OCI-LY1 (cell line): Measurements from ENCODE around the gene POU6F2.

Experiments used
- H2AFZ ChIP-seq: fragments of 200-600 bp; sonication (generic), shearing (Covaris generic); 2 replicates; pipeline ENCODE4 v1.6.0; 2014; ENCODE audit warnings: antibody characterized with exemption, mild to moderate bottlenecking, low read length
- H3F3A ChIP-seq: fragments of 200-600 bp; sonication (generic), shearing (Covaris generic); 2 replicates; pipeline ENCODE4 v1.6.0; 2014; ENCODE audit warnings: mild to moderate bottlenecking, antibody characterized with exemption, low read length, moderate library complexity; ENCODE audit not compliant: insufficient read depth
- H3K27ac ChIP-seq: fragments of 200-600 bp; sonication (generic); 2 replicates; pipeline ENCODE4 v1.5.1; 2014; ENCODE audit warnings: low read length, mixed run types, mild to moderate bottlenecking, low read depth; ENCODE audit not compliant: poor library complexity, severe bottlenecking
- H3K27me3 ChIP-seq: fragments of 200-600 bp; sonication (generic); 2 replicates; pipeline ENCODE4 v1.6.0; 2014; ENCODE audit warnings: antibody characterized with exemption, mild to moderate bottlenecking, low read length, moderate library complexity; ENCODE audit not compliant: insufficient read depth
- H3K36me3 ChIP-seq: fragments of 200-600 bp; sonication (generic); 2 replicates; pipeline ENCODE4 v1.6.1; 2014; ENCODE audit warnings: mild to moderate bottlenecking, antibody characterized with exemption, low read length, moderate library complexity, mixed read lengths; ENCODE audit not compliant: insufficient read depth
- H3K4me1 ChIP-seq: fragments of 200-600 bp; sonication (generic); 2 replicates; pipeline ENCODE4 v1.5.1; 2014; ENCODE audit warnings: mild to moderate bottlenecking, low read length, moderate library complexity; ENCODE audit not compliant: insufficient read depth, severe bottlenecking
- H3K4me2 ChIP-seq: fragments of 200-600 bp; sonication (generic), shearing (Covaris generic); 2 replicates; pipeline ENCODE4 v1.6.1; 2014; ENCODE audit warnings: low read length
- H3K4me3 ChIP-seq: fragments of 200-600 bp; sonication (generic); 2 replicates; pipeline ENCODE4 v1.5.1; 2014; ENCODE audit warnings: low read length, low read depth, mild to moderate bottlenecking, mixed read lengths; ENCODE audit not compliant: poor library complexity, severe bottlenecking
- H3K79me2 ChIP-seq: fragments of 200-600 bp; shearing (Covaris generic); 2 replicates; pipeline ENCODE4 v1.6.1; 2016; ENCODE audit warnings: mixed run types, low read length, mixed read lengths; ENCODE audit not compliant: insufficient read depth
- H3K9ac ChIP-seq: fragments of 200-600 bp; sonication (generic), shearing (Covaris generic); 2 replicates; pipeline ENCODE4 v1.6.1; 2014; ENCODE audit warnings: mild to moderate bottlenecking, low read length, mixed read lengths
- H3K9me2 ChIP-seq: fragments of 200-600 bp; sonication (generic), shearing (Covaris generic); 2 replicates; pipeline ENCODE4 v1.6.1; 2014; ENCODE audit warnings: low read depth, mild to moderate bottlenecking, low read length, mixed read lengths
- H3K9me3 ChIP-seq: fragments of 200-600 bp; shearing (Covaris generic); 2 replicates; pipeline ENCODE4 v1.6.1; 2014; ENCODE audit warnings: low read length, mixed read lengths
- H4K20me1 ChIP-seq: fragments of 200-600 bp; sonication (generic), shearing (Covaris generic); 2 replicates; pipeline ENCODE4 v1.6.0; 2016; ENCODE audit warnings: mild to moderate bottlenecking, low read length; ENCODE audit not compliant: insufficient read depth
- CTCF ChIP-seq: fragments of 200-600 bp; sonication (generic), shearing (Covaris generic); IDR thresholded peaks from 2 replicates; pipeline ENCODE4 v1.5.1; 2017; ENCODE audit warnings: mild to moderate bottlenecking, antibody characterized with exemption, low read length, moderate library complexity, mixed read lengths
- EZH2 ChIP-seq: fragments of 200-600 bp; sonication (generic), shearing (Covaris generic); IDR thresholded peaks from 2 replicates; pipeline ENCODE4 v1.8.0; 2017; ENCODE audit warnings: borderline replicate concordance, mixed run types, mild to moderate bottlenecking, antibody characterized with exemption, low read length, moderate library complexity, mixed read lengths

Gene POU6F2

DNA sequence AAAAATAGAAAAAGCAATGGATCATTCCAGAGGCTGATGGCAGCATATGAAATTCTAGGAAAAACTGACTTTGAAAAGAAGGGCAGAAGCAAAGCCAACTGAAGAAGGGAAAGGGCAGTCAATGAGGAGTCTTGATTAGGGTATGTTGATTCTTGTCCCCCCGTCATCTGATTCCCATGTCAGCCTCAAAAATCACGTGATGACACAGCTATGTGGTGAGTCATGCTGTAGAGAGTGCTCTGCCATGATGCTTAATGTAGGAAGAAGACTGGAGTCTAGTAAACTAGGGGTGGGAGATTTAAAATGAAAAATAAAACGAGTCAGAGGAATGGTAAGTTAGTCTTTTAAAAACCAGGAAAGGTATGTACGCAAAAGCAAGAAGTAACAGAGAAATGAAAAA, 3.9 kb upstream of the POU6F2 start:
- H3K4me2 ChIP-seq, result no peak overlapping the region
- H3K9ac ChIP-seq, result no peak overlapping the region
- H3K27me3 ChIP-seq, result no peaks in the 10 kb centered on the region
- H3K9me3 ChIP-seq, result no peaks in the 10 kb centered on the region
- H2AFZ ChIP-seq, result no peak overlapping the region
- H3K9me2 ChIP-seq, result no peaks in the 10 kb centered on the region
- H3K4me1 ChIP-seq, result no peaks in the 10 kb centered on the region
- no peaks in the 10 kb centered on the region for H3K36me3 ChIP-seq
- H3F3A ChIP-seq, result no peaks in the 10 kb centered on the region
- no peak overlapping the region for H3K4me3 ChIP-seq
- H3K27ac ChIP-seq, result no peak overlapping the region
- no peaks in the 10 kb centered on the region for H3K79me2 ChIP-seq
- H4K20me1 ChIP-seq, result no peaks in the 10 kb centered on the region
- TF ChIP-seq CTCF (no peak), EZH2 (no peak)

DNA sequence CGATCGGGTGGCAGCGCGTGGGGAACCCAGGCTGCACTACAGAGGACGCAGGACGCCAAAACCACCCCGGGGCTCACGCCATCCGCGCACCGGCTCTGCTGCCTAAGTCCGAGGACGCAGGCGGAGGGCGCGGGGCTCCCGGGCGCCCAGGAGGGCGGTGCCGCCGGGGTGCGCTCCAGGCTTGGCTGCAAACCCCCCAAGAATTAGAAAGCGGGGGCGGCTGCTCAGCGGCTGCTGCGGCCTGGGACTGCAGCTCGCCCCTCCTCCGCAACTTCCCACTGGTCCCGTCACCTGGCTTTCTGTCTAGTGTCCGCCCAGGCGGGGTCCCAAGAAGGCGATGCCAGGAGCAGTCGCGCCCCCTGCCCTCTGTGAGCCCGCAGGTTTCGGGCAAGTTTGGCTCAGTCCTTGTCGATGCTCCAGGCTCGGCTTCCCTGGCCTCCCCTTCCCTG, 1.7 kb upstream of the POU6F2 start:
- no peak overlapping the region for H3K27ac ChIP-seq
- H3K9me3 ChIP-seq, result no peaks in the 10 kb centered on the region
- H3K4me1 ChIP-seq, result no peaks in the 10 kb centered on the region
- no peaks in the 10 kb centered on the region for H3K79me2 ChIP-seq
- H3K36me3 ChIP-seq, result no peaks in the 10 kb centered on the region
- no peak overlapping the region for H3K4me3 ChIP-seq
- no peak overlapping the region for H3K9ac ChIP-seq
- no peaks in the 10 kb centered on the region for H3K27me3 ChIP-seq
- TF ChIP-seq EZH2 (no peak), CTCF (no peak)
- H3K4me2 ChIP-seq, result no peak overlapping the region
- no peaks in the 10 kb centered on the region for H3K9me2 ChIP-seq
- H4K20me1 ChIP-seq, result no peaks in the 10 kb centered on the region
- no peaks in the 10 kb centered on the region for H3F3A ChIP-seq
- H2AFZ ChIP-seq, result no peak overlapping the region

- no peak overlapping the region for H2AFZ ChIP-seq
- H3K9me3 ChIP-seq, result no peaks in the 10 kb centered on the region
- H3K36me3 ChIP-seq, result no peaks in the 10 kb centered on the region
- TF ChIP-seq EZH2, result no peak
- no peak for TF ChIP-seq CTCF
- H3K9ac ChIP-seq, result no peak overlapping the region
- no peaks in the 10 kb centered on the region; the same call in 1 of the 2 replicates for H4K20me1 ChIP-seq
- H3K4me1 ChIP-seq, result no peaks in the 10 kb centered on the region
- no peaks in the 10 kb centered on the region for H3F3A ChIP-seq
- H3K27me3 ChIP-seq, result no peaks in the 10 kb centered on the region
- no peak overlapping the region for H3K27ac ChIP-seq
- no peak overlapping the region for H3K4me3 ChIP-seq
- no peaks in the 10 kb centered on the region for H3K79me2 ChIP-seq
- no peaks in the 10 kb centered on the region for H3K9me2 ChIP-seq
- H3K4me2 ChIP-seq, result no peak overlapping the region
These were observed 782 bp downstream of the POU6F2 start for GRCh38 chr7:38978491-38978890.
